CD4-positive, alpha-beta T cell treated with Interleukin-17A for 1 hour (primary cell): ENCODE data around the gene EFNA5.
"Not testable (repeated sequence)": the region's sequence is repeated elsewhere in the genome, so short reads cannot be mapped to it uniquely, and the experiment has no call there.

Experiments used
- DNase-seq: peaks from one replicate; pipeline ENCODE4 v3.0.0-alpha.2; 2020

EFNA5 gene

GRCh38 chr5:107352576-107352975 lies 318.2 kb downstream of the EFNA5 start:
- DNase-seq = no peak

GRCh38 chr5:107346580-107346979 lies 324.2 kb downstream of the EFNA5 start:
- not testable (repeated sequence) for DNase-seq

- DNase-seq = no peak
These were observed 328.4 kb downstream of the EFNA5 start for GRCh38 chr5:107342371-107342770.

- DNase-seq = no peak
These were observed 329.2 kb downstream of the EFNA5 start for GRCh38 chr5:107341376-107342084.

GRCh38 chr5:107340631-107341030 lies 330.1 kb downstream of the EFNA5 start:
- DNase-seq = no peak

- no peak for DNase-seq
These were observed 332.4 kb downstream of the EFNA5 start for GRCh38 chr5:107338335-107338734.

GRCh38 chr5:107337281-107337680 lies 333.5 kb downstream of the EFNA5 start:
- no peak for DNase-seq

GRCh38 chr5:107331882-107332281 lies 338.9 kb downstream of the EFNA5 start:
- no peak for DNase-seq

GRCh38 chr5:107331312-107331711 lies 339.4 kb downstream of the EFNA5 start:
- no peak for DNase-seq

- no peak for DNase-seq
These were observed 339.8 kb downstream of the EFNA5 start for GRCh38 chr5:107330903-107331302.

GRCh38 chr5:107329850-107330249 lies 340.9 kb downstream of the EFNA5 start:
- DNase-seq = no peak
